A549 (cell line): ENCODE data around the gene SHC3. TPM values are rescaled to one million over a fixed set of nuclear protein-coding genes. Genes with fewer than 3 reads are reported as not detected.

Source experiments
- ATAC-seq, 2 experiments: fragments of 200-7000 bp in 1 of 2; fragments of >200 bp in 1 of 2; cut with Nextera tagmentation in 1 of 2; cut with Tn5 transposase in 1 of 2; 3 replicates each; pipeline versions ENCODE4 v1.8.0 to v1.9.1; 2018 to 2020; ENCODE audit warnings: mild to moderate bottlenecking in 1 of 2, moderate library complexity in 1 of 2
- CTCF ChIA-PET: fragments of 300-600 bp; sonication (Branson Sonifier 250); formaldehyde crosslinking; extraction: SDS; loops from one replicate; lab custom pipeline; 2021; ENCODE audit warnings: antibody characterized with exemption, inconsistent platforms; lab: Yijun Ruan, JAX
- POLR2A ChIA-PET: fragments of 350-600 bp; formaldehyde crosslinking; extraction: SDS; loops from one replicate; lab custom pipeline; 2021; ENCODE audit warnings: antibody characterized with exemption, inconsistent platforms; lab: Yijun Ruan, JAX
- DNase-seq, 2 experiments: peaks; one replicate each; pipeline versions ENCODE4 v3.0.0 to v3.0.0-alpha.2; 2011 to 2016; ENCODE audit warnings: low read depth in 1 of 2, low spot score in 1 of 2
- FAIRE-seq: peaks from 2 replicates; lab custom pipeline; 2011; peaks lifted over from hg19 to GRCh38; lab: Jason Lieb, UNC
- H3K27ac ChIP-seq, 2 experiments: fragments of >200 bp; sonication (Bioruptor Twin); formaldehyde crosslinking; 3 replicates each; pipeline ENCODE4 v1.5.1; 2016 to 2017
- H3K4me1 ChIP-seq: fragments of >200 bp; sonication (Bioruptor Twin); formaldehyde crosslinking; 3 replicates; pipeline ENCODE4 v1.6.1; 2016
- H3K4me2 ChIP-seq: fragments of >200 bp; sonication (Bioruptor Twin); formaldehyde crosslinking; 3 replicates; pipeline ENCODE4 v1.6.1; 2016
- H3K4me3 ChIP-seq: fragments of >200 bp; sonication (Bioruptor Twin); formaldehyde crosslinking; 3 replicates; pipeline ENCODE4 v1.5.1; 2016
- H3K9me3 ChIP-seq: fragments of >200 bp; sonication (Bioruptor Twin); formaldehyde crosslinking; 3 replicates; pipeline ENCODE4 v1.6.1; 2016
- CEBPB ChIP-seq, 2 experiments: fragments of >200 bp in 1 of 2; sonication (Bioruptor Twin) in 1 of 2; formaldehyde crosslinking in 1 of 2; IDR thresholded peaks; 2 replicates each; pipeline ENCODE4 v1.6.1; 2012 to 2016
- ESRRA ChIP-seq: fragments of 150-350 bp; IDR thresholded peaks from 2 replicates; pipeline ENCODE4 v1.6.1; 2014; ENCODE audit warnings: mild to moderate bottlenecking, low read length, borderline replicate concordance
- FOSB ChIP-seq: fragments of 250-450 bp; sonication (Bioruptor Pico); IDR thresholded peaks from 2 replicates; pipeline ENCODE4 v1.5.0; 2020; ENCODE audit warnings: mild to moderate bottlenecking, moderate library complexity
- HEYL ChIP-seq: fragments of 250-450 bp; sonication (Bioruptor Pico); IDR thresholded peaks from 2 replicates; pipeline ENCODE4 v1.8.0; 2021; ENCODE audit warnings: mild to moderate bottlenecking, moderate library complexity
- MAFK ChIP-seq: fragments of 450-650 bp; IDR thresholded peaks from 2 replicates; pipeline ENCODE4 v1.6.1; 2014; ENCODE audit not compliant: partially characterized antibody
- NFE2L2 ChIP-seq: fragments of 150-350 bp; conservative IDR thresholded peaks from 2 replicates; pipeline ENCODE4 v1.6.1; 2014; ENCODE audit warnings: low read length
- RAD21 ChIP-seq, 2 experiments: fragments of >200 bp in 1 of 2; sonication (Bioruptor Twin) in 1 of 2; formaldehyde crosslinking in 1 of 2; IDR thresholded peaks in 1 of 2; conservative IDR thresholded peaks in 1 of 2; 2 replicates in 1 of 2; 3 replicates in 1 of 2; pipeline ENCODE4 v1.6.1; 2012 to 2018; ENCODE audit warnings: inconsistent platforms in 1 of 2
- RNF2 ChIP-seq: fragments of 200-600 bp; sonication (generic); IDR thresholded peaks from 2 replicates; pipeline ENCODE4 v1.6.1; 2016; ENCODE audit warnings: low read depth, mild to moderate bottlenecking, antibody characterized with exemption, moderate library complexity, borderline replicate concordance
- SMC3 ChIP-seq: fragments of >200 bp; sonication (Bioruptor Twin); formaldehyde crosslinking; IDR thresholded peaks from 3 replicates; pipeline ENCODE4 v1.6.1; 2018; ENCODE audit warnings: inconsistent platforms
- TFCP2L1 ChIP-seq: fragments of 250-450 bp; sonication (Bioruptor Pico); IDR thresholded peaks from 2 replicates; pipeline ENCODE4 v1.5.0; 2021; ENCODE audit warnings: mild to moderate bottlenecking
- WGBS: methylation state at CpG from one replicate; pipeline ENCODE4 v1.1.6; 2017; ENCODE audit errors: missing lambda C conversion rate; 5-methylcytosine and 5-hydroxymethylcytosine counted together
- polyA plus RNA-seq, 4 experiments: library from polyadenylated mRNA; depleted of rRNA in 3 of 4; stranded (reverse); fragments of >200 nt; fragmentation: RNase III in 1 of 4; extraction: RNeasy Plus Mini Kit Qiagen cat#74134 plus additional on column Dnase treatment in 1 of 4; gene quantifications; 2 replicates in 3 of 4; 3 replicates in 1 of 4; pipeline ENCODE4 v1.2.3, GENCODE V29; 2011 to 2017
- TF ChIP-seq, protein P1 (sequence below): IDR thresholded peaks from 2 replicates; pipeline ENCODE4 v1.6.1; 2012
- TF ChIP-seq, protein P2 (sequence below): fragments of 150-350 bp; IDR thresholded peaks from 2 replicates; pipeline ENCODE4 v1.6.1; 2014; ENCODE audit warnings: low read depth, mild to moderate bottlenecking, low read length
- TF ChIP-seq, protein P3 (sequence below): fragments of 450-650 bp; IDR thresholded peaks from 2 replicates; pipeline ENCODE4 v1.6.1; 2014; ENCODE audit warnings: antibody characterized with exemption
- TF ChIP-seq, protein P4 (sequence below): fragments of >200 bp; sonication (Bioruptor Twin); formaldehyde crosslinking; IDR thresholded peaks from 3 replicates; pipeline ENCODE4 v1.5.1; 2016
- TF ChIP-seq, protein P5 (sequence below): IDR thresholded peaks from 2 replicates; pipeline ENCODE4 v1.6.1; 2012

SHC3 gene
- polyA plus RNA-seq, 2 of the 4 experiments (the other 2 are of a cell fraction), result 0.09 to 0.88 TPM

DNA sequence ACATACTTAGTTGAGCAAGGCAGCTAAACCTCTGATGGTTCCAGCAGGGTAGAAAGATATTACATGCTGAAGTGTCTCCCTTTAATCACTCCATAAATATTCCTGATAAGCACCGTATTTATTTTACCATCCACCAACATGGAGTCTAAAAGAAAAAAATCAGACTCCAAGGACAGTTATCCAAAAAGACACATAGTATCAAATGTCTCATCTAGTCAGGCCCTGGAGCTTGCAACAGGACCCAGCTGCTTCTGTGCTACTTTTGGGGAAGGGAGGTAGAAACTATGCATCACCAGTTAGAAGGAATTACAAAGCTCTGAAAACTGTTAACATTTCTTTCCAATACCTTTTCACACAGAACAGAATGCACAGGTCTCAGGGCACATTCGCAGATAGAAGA lies 99.2 kb downstream of the SHC3 start:
- no peak for TF ChIP-seq ESRRA
- TF ChIP-seq, protein P1, sequence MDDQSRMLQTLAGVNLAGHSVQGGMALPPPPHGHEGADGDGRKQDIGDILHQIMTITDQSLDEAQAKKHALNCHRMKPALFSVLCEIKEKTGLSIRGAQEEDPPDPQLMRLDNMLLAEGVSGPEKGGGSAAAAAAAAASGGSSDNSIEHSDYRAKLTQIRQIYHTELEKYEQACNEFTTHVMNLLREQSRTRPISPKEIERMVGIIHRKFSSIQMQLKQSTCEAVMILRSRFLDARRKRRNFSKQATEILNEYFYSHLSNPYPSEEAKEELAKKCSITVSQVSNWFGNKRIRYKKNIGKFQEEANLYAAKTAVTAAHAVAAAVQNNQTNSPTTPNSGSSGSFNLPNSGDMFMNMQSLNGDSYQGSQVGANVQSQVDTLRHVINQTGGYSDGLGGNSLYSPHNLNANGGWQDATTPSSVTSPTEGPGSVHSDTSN, result no peak
- TF ChIP-seq, all 56 proteins: peak for 0
- Histone ChIP-seq H3K9me3 (no peaks in the 10 kb centered on the region), H3K4me3 (no peak overlapping the region), H3K4me1 (no peaks in the 10 kb centered on the region), H3K27ac (no peak overlapping the region; a peak in 1 of 6 replicates), H3K4me2 (no peak overlapping the region)
- ATAC-seq (no peak), FAIRE-seq (no peak), DNase-seq (no peak)
- POLR2A ChIA-PET, result no interaction called here
- WGBS, result 55% methylated on average over 2 of the region's 2 CpGs
- CTCF ChIA-PET, result no interaction called here

DNA sequence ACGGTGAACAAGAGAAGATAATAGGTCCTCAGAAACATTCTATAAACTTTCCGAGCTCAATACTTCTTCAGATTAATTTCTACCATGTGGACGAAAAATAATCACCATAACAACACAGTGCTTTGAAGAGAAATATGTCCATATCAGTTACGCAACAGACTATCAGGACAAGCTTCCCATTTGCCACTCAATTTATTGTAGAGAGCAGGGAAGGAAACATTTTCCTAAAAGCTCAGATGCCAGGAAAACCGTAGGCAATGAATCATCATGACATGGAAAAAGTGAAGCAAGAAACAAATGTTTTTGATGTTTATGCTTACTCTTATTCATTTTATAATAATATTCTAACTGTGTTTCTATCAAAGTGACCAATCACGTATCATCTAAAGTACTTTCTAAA lies 99.8 kb downstream of the SHC3 start:
- CTCF ChIA-PET, result no interaction called here
- TF ChIP-seq HEYL (no peak), CEBPB (IDR thresholded peaks at IDR 0.05) (peak; percentile 13 to 46; a peak in 2 of 4 replicates), RNF2 (no peak)
- TF ChIP-seq, protein P2, sequence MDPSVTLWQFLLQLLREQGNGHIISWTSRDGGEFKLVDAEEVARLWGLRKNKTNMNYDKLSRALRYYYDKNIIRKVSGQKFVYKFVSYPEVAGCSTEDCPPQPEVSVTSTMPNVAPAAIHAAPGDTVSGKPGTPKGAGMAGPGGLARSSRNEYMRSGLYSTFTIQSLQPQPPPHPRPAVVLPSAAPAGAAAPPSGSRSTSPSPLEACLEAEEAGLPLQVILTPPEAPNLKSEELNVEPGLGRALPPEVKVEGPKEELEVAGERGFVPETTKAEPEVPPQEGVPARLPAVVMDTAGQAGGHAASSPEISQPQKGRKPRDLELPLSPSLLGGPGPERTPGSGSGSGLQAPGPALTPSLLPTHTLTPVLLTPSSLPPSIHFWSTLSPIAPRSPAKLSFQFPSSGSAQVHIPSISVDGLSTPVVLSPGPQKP, result no peak
- TF ChIP-seq, protein P3, sequence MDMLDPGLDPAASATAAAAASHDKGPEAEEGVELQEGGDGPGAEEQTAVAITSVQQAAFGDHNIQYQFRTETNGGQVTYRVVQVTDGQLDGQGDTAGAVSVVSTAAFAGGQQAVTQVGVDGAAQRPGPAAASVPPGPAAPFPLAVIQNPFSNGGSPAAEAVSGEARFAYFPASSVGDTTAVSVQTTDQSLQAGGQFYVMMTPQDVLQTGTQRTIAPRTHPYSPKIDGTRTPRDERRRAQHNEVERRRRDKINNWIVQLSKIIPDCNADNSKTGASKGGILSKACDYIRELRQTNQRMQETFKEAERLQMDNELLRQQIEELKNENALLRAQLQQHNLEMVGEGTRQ, result no peak
- TF ChIP-seq, protein P4, sequence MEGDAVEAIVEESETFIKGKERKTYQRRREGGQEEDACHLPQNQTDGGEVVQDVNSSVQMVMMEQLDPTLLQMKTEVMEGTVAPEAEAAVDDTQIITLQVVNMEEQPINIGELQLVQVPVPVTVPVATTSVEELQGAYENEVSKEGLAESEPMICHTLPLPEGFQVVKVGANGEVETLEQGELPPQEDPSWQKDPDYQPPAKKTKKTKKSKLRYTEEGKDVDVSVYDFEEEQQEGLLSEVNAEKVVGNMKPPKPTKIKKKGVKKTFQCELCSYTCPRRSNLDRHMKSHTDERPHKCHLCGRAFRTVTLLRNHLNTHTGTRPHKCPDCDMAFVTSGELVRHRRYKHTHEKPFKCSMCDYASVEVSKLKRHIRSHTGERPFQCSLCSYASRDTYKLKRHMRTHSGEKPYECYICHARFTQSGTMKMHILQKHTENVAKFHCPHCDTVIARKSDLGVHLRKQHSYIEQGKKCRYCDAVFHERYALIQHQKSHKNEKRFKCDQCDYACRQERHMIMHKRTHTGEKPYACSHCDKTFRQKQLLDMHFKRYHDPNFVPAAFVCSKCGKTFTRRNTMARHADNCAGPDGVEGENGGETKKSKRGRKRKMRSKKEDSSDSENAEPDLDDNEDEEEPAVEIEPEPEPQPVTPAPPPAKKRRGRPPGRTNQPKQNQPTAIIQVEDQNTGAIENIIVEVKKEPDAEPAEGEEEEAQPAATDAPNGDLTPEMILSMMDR, result no peak
- TF ChIP-seq, all 56 proteins: peak for 1
- no peak overlapping the region for H3K4me2 ChIP-seq
- POLR2A ChIA-PET, result no interaction called here
- peak overlapping the region in 1 of 2 experiments; percentile 25; a peak in 1 of 6 replicates for H3K27ac ChIP-seq
- no peak for ATAC-seq
- WGBS, result 56% methylated on average over 6 of the region's 6 CpGs
- FAIRE-seq, result no peak
- H3K9me3 ChIP-seq, result no peaks in the 10 kb centered on the region
- no peak overlapping the region for H3K4me3 ChIP-seq
- H3K4me1 ChIP-seq, result no peaks in the 10 kb centered on the region
- no peak for DNase-seq

DNA sequence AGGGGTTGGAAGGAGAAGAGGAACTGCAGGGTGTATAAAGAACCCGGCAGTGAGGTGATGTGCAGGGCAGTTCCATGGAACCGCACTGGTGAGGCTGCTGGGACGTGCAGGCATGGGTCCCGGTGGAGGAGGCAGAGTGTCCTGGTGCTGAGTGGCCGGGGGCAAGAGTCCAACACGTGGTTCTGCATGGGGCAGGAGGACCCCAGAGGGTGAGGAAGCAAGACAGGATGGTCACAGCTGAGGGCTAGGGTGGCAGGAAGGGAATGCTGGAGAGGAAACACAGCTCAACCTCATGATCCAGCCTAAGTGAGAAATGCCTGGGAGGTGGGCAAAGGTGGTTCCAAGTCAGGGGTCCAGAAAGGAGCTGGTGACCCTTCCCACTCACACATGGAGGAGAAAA lies 100.2 kb downstream of the SHC3 start:
- H3K4me3 ChIP-seq, result no peak overlapping the region
- CTCF ChIA-PET, result no interaction called here
- no peaks in the 10 kb centered on the region for H3K9me3 ChIP-seq
- WGBS, result 56% methylated on average over 6 of the region's 6 CpGs
- peak overlapping the region in 1 of 2 experiments; percentile 25; a peak in 1 of 6 replicates for H3K27ac ChIP-seq
- ATAC-seq (no peak), FAIRE-seq (no peak), DNase-seq (no peak)
- H3K4me1 ChIP-seq, result no peaks in the 10 kb centered on the region
- H3K4me2 ChIP-seq, result no peak overlapping the region
- POLR2A ChIA-PET, result no interaction called here
- no peak for TF ChIP-seq NFE2L2
- TF ChIP-seq FOSB (CRISPR knock-in tag), result no peak
- TF ChIP-seq RAD21 (conservative IDR thresholded peaks at IDR 0.05 in 1 of 2, IDR thresholded peaks at IDR 0.05 in 1 of 2), result no peak

DNA sequence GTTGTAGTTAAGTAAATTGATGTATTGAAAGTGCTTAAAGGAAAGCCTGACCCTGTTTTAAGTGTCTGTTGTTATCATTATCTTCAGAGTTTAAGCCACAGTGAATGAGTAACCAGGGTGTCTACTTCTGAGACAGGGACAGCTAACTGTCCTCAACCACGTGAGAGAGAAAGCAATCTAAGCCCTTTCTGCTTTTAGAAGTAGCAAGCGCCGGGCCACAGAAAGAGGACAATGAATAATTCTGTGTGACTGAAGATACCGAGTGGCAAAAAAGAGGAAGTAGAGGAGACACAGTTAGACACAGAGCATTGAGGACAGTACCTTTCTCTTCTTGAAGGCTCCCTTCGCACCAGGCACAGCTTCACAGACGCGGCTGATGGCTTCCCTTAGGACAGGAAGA lies 101.1 kb downstream of the SHC3 start:
- DNase-seq, result no peak
- WGBS, result 80% methylated on average over 7 of the region's 7 CpGs
- no peak overlapping the region for H3K4me3 ChIP-seq
- ATAC-seq, result no peak
- CTCF ChIA-PET, result interaction anchor here (0.7 to 0.9 kb wide), 2 partner anchors 201 to 310 kb away, joined by 3 read pairs; no protein-coding TSS in a partner anchor
- no peaks in the 10 kb centered on the region for H3K4me1 ChIP-seq
- no peak for FAIRE-seq
- H3K4me2 ChIP-seq, result no peak overlapping the region
- H3K9me3 ChIP-seq, result no peaks in the 10 kb centered on the region
- POLR2A ChIA-PET, result no interaction called here
- no peak for TF ChIP-seq TFCP2L1 (CRISPR knock-in tag)
- TF ChIP-seq, protein P5, sequence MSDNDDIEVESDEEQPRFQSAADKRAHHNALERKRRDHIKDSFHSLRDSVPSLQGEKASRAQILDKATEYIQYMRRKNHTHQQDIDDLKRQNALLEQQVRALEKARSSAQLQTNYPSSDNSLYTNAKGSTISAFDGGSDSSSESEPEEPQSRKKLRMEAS, result no peak
- no peak for TF ChIP-seq MAFK
- TF ChIP-seq SMC3, result no peak
- no peak overlapping the region for H3K27ac ChIP-seq
